ENCODE results near the gene KCNMB2. TPM values are rescaled to one million over a fixed set of nuclear protein-coding genes. Genes with fewer than 3 reads are reported as not detected.

Gene KCNMB2
- total RNA-seq, 4 donors from 2014 or later, result not detected

DNA sequence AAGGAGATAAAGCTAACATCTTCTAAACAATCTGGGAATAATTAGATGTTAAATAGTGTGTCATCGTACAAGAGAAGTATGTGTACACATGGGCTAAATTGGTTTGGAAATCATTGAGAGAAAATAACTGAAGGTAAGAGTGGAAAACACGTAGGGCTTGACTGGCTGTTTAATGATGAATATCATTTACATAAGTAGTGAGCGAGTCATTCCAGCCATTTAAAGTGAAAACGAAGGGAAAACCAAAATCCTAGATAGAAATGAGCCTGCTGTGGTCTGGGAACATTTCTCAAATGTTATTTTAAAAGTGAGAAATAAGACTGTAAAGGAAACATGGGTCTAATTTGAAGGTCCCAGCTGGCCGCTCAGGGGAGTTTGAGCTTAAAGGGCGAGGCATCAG, 41.9 kb upstream of the KCNMB2 start:
- no peaks in the 10 kb centered on the region for H3K36me3 ChIP-seq
- H3K4me3 ChIP-seq, result no peak overlapping the region
- H3K27me3 ChIP-seq, result no peaks in the 10 kb centered on the region
- H3K27ac ChIP-seq, result no peak overlapping the region
- no peak for DNase-seq
- TF ChIP-seq, protein P1, sequence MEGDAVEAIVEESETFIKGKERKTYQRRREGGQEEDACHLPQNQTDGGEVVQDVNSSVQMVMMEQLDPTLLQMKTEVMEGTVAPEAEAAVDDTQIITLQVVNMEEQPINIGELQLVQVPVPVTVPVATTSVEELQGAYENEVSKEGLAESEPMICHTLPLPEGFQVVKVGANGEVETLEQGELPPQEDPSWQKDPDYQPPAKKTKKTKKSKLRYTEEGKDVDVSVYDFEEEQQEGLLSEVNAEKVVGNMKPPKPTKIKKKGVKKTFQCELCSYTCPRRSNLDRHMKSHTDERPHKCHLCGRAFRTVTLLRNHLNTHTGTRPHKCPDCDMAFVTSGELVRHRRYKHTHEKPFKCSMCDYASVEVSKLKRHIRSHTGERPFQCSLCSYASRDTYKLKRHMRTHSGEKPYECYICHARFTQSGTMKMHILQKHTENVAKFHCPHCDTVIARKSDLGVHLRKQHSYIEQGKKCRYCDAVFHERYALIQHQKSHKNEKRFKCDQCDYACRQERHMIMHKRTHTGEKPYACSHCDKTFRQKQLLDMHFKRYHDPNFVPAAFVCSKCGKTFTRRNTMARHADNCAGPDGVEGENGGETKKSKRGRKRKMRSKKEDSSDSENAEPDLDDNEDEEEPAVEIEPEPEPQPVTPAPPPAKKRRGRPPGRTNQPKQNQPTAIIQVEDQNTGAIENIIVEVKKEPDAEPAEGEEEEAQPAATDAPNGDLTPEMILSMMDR (IDR thresholded peaks at IDR 0.05), result no peak
- TF ChIP-seq POLR2A (IDR thresholded peaks at IDR 0.05), result no peak
- H3K9me3 ChIP-seq, result no peaks in the 10 kb centered on the region
- H3K4me1 ChIP-seq, result no peaks in the 10 kb centered on the region

DNA sequence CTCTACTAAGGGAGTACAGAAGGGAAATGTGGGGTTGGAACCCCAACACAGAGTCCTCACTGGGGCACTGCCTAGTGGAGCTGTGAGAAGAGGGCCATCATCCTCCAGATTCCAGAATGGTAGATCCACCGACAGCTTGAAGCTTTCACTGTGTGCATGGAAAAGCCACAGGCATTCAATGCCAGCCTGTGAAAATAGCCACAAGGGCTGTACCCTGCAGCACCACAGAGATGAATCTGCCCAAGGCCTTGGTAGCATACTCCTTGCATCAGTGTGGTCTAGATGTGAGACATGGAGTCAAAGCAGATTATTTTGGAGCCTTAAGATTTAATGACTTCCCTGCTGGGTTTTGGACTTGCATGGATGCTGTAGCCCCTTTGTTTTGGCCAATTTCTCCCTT, 39.3 kb upstream of the KCNMB2 start:
- TF ChIP-seq, protein P1 (IDR thresholded peaks at IDR 0.05), result no peak
- no peak for TF ChIP-seq POLR2A (IDR thresholded peaks at IDR 0.05)
- no peak overlapping the region for H3K4me3 ChIP-seq
- no peak for DNase-seq

DNA sequence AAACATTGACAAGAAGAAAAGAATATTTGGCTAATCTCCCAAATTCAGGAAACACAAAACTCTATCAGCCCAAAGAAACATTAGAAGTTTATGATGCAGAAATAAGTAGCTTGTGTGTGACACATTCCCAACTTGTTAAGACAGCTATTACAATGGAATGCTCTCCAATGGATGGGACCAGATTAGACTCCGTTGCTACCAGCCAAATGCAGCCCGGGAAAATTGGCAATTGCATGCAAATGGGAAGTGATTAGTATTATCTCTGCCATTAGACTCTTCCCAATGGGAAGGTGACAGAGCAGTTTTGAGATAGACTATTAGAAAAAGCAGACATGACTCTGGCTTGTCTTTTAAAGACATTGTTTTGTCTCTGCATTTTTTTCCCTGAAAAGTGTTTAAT, 37.4 kb upstream of the KCNMB2 start:
- H3K27ac ChIP-seq, result no peak overlapping the region
- no peaks in the 10 kb centered on the region for H3K36me3 ChIP-seq
- H3K4me3 ChIP-seq, result no peak overlapping the region
- H3K4me1 ChIP-seq, result no peaks in the 10 kb centered on the region
- no peaks in the 10 kb centered on the region for H3K9me3 ChIP-seq
- H3K27me3 ChIP-seq, result no peaks in the 10 kb centered on the region
- no peak for TF ChIP-seq POLR2A (IDR thresholded peaks at IDR 0.05)
- DNase-seq, result no peak

More for the DNA sequence above, 39.3 kb upstream of the KCNMB2 start:
- no peaks in the 10 kb centered on the region for H3K4me1 ChIP-seq
- H3K36me3 ChIP-seq, result no peaks in the 10 kb centered on the region
- no peaks in the 10 kb centered on the region for H3K9me3 ChIP-seq
- H3K27ac ChIP-seq, result no peak overlapping the region
- H3K27me3 ChIP-seq, result no peaks in the 10 kb centered on the region

DNA sequence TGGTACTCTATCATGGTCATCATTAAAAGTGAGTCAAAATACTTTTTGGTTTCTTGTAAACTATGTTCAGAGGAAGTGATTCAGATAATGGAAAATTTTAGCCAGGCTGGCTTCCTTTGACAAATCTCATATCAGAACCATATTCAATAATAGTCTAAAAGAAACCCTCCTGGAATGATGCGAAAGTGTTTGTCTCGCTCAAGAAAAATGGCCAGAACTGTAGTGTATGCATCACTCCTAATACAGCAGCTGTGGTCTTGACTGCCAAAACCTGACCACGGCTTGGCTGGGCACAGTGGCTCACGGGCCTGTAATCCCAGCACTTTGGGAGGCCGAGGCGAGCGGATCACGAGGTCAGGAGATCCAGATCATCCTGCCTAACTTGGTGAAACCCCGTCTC, 35.6 kb upstream of the KCNMB2 start:
- H3K27me3 ChIP-seq, result no peaks in the 10 kb centered on the region
- H3K27ac ChIP-seq, result no peak overlapping the region
- no peak for DNase-seq
- no peaks in the 10 kb centered on the region for H3K36me3 ChIP-seq
- no peak overlapping the region for H3K4me3 ChIP-seq
- TF ChIP-seq, protein P1 (IDR thresholded peaks at IDR 0.05), result no peak
- no peak for TF ChIP-seq POLR2A (IDR thresholded peaks at IDR 0.05)
- no peaks in the 10 kb centered on the region for H3K9me3 ChIP-seq
- no peaks in the 10 kb centered on the region for H3K4me1 ChIP-seq

DNA sequence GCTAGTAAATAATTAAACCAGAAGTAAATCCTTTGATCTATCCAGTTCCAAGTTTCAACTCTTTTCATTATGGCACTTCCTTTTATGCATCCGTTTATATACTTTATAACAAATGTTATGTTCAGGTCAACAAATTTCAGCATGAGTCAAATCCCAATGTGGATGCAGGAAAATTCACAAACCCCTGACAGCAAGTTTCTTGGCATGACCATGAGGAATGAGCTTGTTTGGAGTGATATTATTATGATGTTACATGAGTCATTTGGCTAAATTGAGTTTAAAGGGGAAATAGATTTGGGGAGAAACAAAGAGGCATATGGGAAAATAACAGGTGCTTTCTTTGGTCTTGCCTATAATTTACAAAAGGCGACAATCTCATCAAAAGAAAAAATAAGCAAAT, 32.1 kb upstream of the KCNMB2 start:
- Histone ChIP-seq H3K27me3 (no peaks in the 10 kb centered on the region), H3K4me1 (no peaks in the 10 kb centered on the region), H3K4me3 (no peak overlapping the region), H3K36me3 (no peaks in the 10 kb centered on the region), H3K9me3 (no peaks in the 10 kb centered on the region), H3K27ac (no peak overlapping the region)
- DNase-seq, result no peak
- TF ChIP-seq POLR2A (IDR thresholded peaks at IDR 0.05), result no peak
- TF ChIP-seq, protein P1 (IDR thresholded peaks at IDR 0.05), result no peak

DNA sequence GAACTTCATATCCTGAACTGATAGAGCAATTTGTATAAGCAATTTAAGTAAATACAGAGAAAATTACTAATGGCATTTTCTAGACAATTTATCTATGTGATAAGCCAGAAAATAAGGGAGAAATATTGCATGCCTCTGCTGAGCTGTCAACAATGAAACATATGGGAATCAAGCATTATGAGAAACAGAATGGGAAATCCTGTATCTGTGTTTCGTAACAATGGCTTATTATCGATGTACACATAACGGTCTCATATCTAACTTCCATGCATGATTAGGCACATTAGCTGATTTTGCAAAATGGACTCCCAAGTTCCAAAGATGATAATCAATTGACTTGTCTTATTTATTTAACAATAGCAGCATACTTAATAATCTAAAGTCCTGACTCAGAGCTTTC, 30.4 kb upstream of the KCNMB2 start:
- TF ChIP-seq POLR2A (IDR thresholded peaks at IDR 0.05), result no peak
- TF ChIP-seq, protein P1 (IDR thresholded peaks at IDR 0.05), result no peak
- no peaks in the 10 kb centered on the region for H3K27me3 ChIP-seq
- H3K4me1 ChIP-seq, result no peaks in the 10 kb centered on the region
- no peaks in the 10 kb centered on the region for H3K36me3 ChIP-seq
- DNase-seq, result no peak
- H3K27ac ChIP-seq, result no peak overlapping the region
- H3K4me3 ChIP-seq, result no peak overlapping the region
- H3K9me3 ChIP-seq, result no peaks in the 10 kb centered on the region
